Aorta (tissue), 5 donors: ENCODE measurements around the gene RIMOC1. TPM values are rescaled to one million over a fixed set of nuclear protein-coding genes. Genes with fewer than 3 reads are reported as not detected.

ENCODE experiments used
- ATAC-seq: fragments of 200-7000 bp; cut with Tn5 transposase; one replicate; pipeline ENCODE4 v1.9.1; 2022; ENCODE audit warnings: moderate library complexity; ENCODE audit not compliant: low FRiP score
- DNase-seq, 2 donors: peaks; one replicate each; pipeline ENCODE4 v3.0.0-alpha.2; 2020
- H3K27ac ChIP-seq, 2 donors: one replicate each; pipeline ENCODE4 v1.5.1; 2013; ENCODE audit warnings: low read length in 2 of 2, mild to moderate bottlenecking in 2 of 2, moderate library complexity in 2 of 2, control low read depth in 1 of 2, inconsistent platforms in 1 of 2, low read depth in 1 of 2
- H3K27me3 ChIP-seq, 2 donors: one replicate each; pipeline ENCODE4 v1.6.1; 2013; ENCODE audit warnings: control low read depth in 1 of 2, low read length in 1 of 2, mild to moderate bottlenecking in 1 of 2, moderate library complexity in 1 of 2; ENCODE audit not compliant: insufficient read depth in 2 of 2, control insufficient read depth in 1 of 2
- H3K36me3 ChIP-seq, 2 donors: one replicate each; pipeline ENCODE4 v1.6.1; 2013; ENCODE audit warnings: control low read depth in 1 of 2, low read length in 1 of 2, mild to moderate bottlenecking in 1 of 2; ENCODE audit not compliant: insufficient read depth in 2 of 2, control insufficient read depth in 1 of 2
- H3K4me1 ChIP-seq, 2 donors: one replicate each; pipeline ENCODE4 v1.6.1; 2013; ENCODE audit warnings: low read length in 2 of 2, control low read depth in 1 of 2, mild to moderate bottlenecking in 1 of 2, moderate library complexity in 1 of 2; ENCODE audit not compliant: insufficient read depth in 2 of 2, control insufficient read depth in 1 of 2
- H3K4me3 ChIP-seq, 2 donors: one replicate each; pipeline ENCODE4 v1.5.1; 2013; ENCODE audit warnings: low read length in 2 of 2, control low read depth in 1 of 2, mild to moderate bottlenecking in 1 of 2
- H3K9me3 ChIP-seq: one replicate; pipeline ENCODE4 v1.6.1; 2013; ENCODE audit warnings: mild to moderate bottlenecking, low read length; ENCODE audit not compliant: control insufficient read depth
- WGBS, 2 donors: extraction: QIAGEN DNeasy Blood & Tissue Kit; methylation state at CpG; one replicate each; pipeline ENCODE4 v1.1.7; 2013; 5-methylcytosine and 5-hydroxymethylcytosine counted together
- intact Hi-C, 2 donors: fragments of 100-400 bp; cut with DNase I; formaldehyde crosslinking; loops; one replicate each; pipeline versions ENCODE4 v1.14.2 to v1.15.0; 2022
- polyA plus RNA-seq, 2 donors: library from polyadenylated mRNA; stranded (reverse); fragments of 200-250 nt; gene quantifications; one replicate each; pipeline ENCODE4 v1.2.3, GENCODE V29; 2013
- total RNA-seq, 2 donors: library from RNA; stranded (reverse); fragmentation: NEBNext Ultra II Directional; extraction: Animal tissue kit (Norgen Biotek cat#: 25700); gene quantifications; one replicate each; pipeline ENCODE4 v1.2.1, GENCODE V29; 2021
- donor health status: healthy with polysubstance abuse.
- donor health status: Bipolar disorder and iron deficiency.
- donor health status: DM: no; HTN: no; CAD: no.
- donor health status: DM: no; HTN: no; CAD: no.
- donor health status: DM: yes; HTN: yes; CAD: no.

RIMOC1 gene
- total and polyA plus RNA-seq, 4 donors: 5.0 to 25.2 (median 16.3) TPM

GRCh38 chr5:41883243-41883642 is 20.9 kb upstream of the RIMOC1 start:
- Histone ChIP-seq H3K9me3 (no peaks in the 10 kb centered on the region), H3K27me3 (no peaks in the 10 kb centered on the region), H3K27ac (no peak overlapping the region), H3K4me3 (no peak overlapping the region), H3K4me1 (no peaks in the 10 kb centered on the region), H3K36me3 (no peaks in the 10 kb centered on the region)
- 87 to 89% methylated on average over 3 of the region's 3 CpGs for WGBS, 2 donors
- ATAC-seq (no peak), DNase-seq (no peak)
- intact Hi-C loops: no loop called here

GRCh38 chr5:41883936-41884335 is 20.2 kb upstream of the RIMOC1 start:
- no peak overlapping the region for H3K4me3 ChIP-seq
- H3K9me3 ChIP-seq: no peaks in the 10 kb centered on the region
- H3K36me3 ChIP-seq: no peaks in the 10 kb centered on the region
- no peak overlapping the region for H3K27ac ChIP-seq
- no peak for DNase-seq
- no peaks in the 10 kb centered on the region for H3K27me3 ChIP-seq
- intact Hi-C loops: no loop called here
- 20 to 21% methylated on average over 2 of the region's 2 CpGs for WGBS, 2 donors
- H3K4me1 ChIP-seq: no peaks in the 10 kb centered on the region
- ATAC-seq: no peak

GRCh38 chr5:41885286-41885685 is 18.9 kb upstream of the RIMOC1 start:
- ATAC-seq (no peak), DNase-seq (no peak)
- intact Hi-C loops: no loop called here
- Histone ChIP-seq H3K27me3 (no peaks in the 10 kb centered on the region), H3K27ac (no peak overlapping the region), H3K4me3 (no peak overlapping the region), H3K9me3 (no peaks in the 10 kb centered on the region), H3K4me1 (no peaks in the 10 kb centered on the region), H3K36me3 (no peaks in the 10 kb centered on the region)

DNA sequence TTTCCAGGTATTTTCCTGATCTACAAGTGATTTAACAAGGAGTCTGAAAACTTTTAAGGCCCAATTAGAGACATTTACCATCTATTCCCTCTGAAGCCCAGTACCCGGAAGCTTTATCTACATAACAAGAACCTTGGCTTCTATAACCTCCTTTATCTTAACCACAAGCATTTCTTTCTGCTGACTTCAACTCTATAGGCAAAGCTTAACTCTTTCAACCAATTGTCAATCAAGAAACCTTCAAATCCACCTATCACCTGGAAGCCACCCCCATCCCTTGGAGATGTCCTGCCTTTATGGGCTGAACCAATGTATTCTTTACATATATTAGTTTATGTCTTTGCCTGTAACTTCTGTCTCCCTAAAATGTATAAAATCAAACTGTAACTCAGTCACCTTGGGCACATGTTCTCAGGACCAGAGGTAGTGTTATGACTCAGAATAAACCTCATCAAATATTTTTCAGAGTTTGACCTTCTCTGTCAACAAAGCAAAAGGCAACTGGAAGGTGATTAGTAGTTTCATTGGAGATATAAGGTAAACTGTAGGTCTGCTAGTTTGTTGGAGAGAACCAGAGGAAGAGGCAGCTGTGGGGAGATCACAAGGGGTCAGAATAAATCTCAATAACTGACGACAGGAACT is 13.0 kb upstream of the RIMOC1 start:
- no peak for ATAC-seq
- Histone ChIP-seq H3K27me3 (no peaks in the 10 kb centered on the region), H3K36me3 (no peaks in the 10 kb centered on the region), H3K9me3 (no peaks in the 10 kb centered on the region), H3K4me1 (no peaks in the 10 kb centered on the region), H3K4me3 (no peak overlapping the region), H3K27ac (no peak overlapping the region)
- intact Hi-C loops: no loop called here
- 30 to 42% methylated on average over 2 of the region's 2 CpGs for WGBS, 2 donors
- DNase-seq: no peak

DNA sequence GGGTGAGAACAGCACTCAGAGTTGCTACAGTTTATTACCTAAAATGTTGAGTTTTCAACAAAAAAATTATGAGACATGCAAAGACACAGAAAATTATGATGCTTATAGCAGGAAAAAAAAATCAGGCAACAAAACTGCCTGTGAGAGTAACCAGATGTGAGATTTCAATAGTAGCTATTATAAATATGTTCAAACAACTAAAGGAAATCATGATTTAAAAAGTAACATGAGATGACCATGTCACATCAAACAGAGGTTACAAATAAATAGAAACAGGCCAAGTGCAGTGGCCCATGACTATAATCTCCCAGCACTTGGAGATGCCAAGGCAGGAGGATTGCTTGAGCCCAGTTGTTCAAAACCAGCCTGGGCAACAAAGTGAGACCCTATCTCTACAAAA is 12.1 kb upstream of the RIMOC1 start:
- Histone ChIP-seq H3K4me3 (no peak overlapping the region), H3K27me3 (no peaks in the 10 kb centered on the region), H3K4me1 (no peaks in the 10 kb centered on the region), H3K36me3 (no peaks in the 10 kb centered on the region), H3K9me3 (no peaks in the 10 kb centered on the region), H3K27ac (no peak overlapping the region)
- intact Hi-C loops: no loop called here
- ATAC-seq (no peak), DNase-seq (no peak)

GRCh38 chr5:41893074-41893851 is 10.9 kb upstream of the RIMOC1 start:
- no peaks in the 10 kb centered on the region for H3K36me3 ChIP-seq
- H3K4me3 ChIP-seq: no peak overlapping the region
- no peak for ATAC-seq
- H3K27ac ChIP-seq: no peak overlapping the region
- no peak for DNase-seq
- 77 to 82% methylated on average over 3 of the region's 3 CpGs for WGBS, 2 donors
- no peaks in the 10 kb centered on the region for H3K9me3 ChIP-seq
- intact Hi-C loops: no loop called here
- no peaks in the 10 kb centered on the region for H3K27me3 ChIP-seq
- H3K4me1 ChIP-seq: no peaks in the 10 kb centered on the region

- WGBS, 2 donors: 35 to 37% methylated on average over 2 of the region's 2 CpGs
- no peak for DNase-seq
- Histone ChIP-seq H3K4me1 (no peaks in the 10 kb centered on the region), H3K4me3 (no peak overlapping the region), H3K27me3 (no peaks in the 10 kb centered on the region), H3K36me3 (no peaks in the 10 kb centered on the region), H3K9me3 (no peaks in the 10 kb centered on the region), H3K27ac (no peak overlapping the region)
- no peak for ATAC-seq
- intact Hi-C loops: no loop called here
These were observed 7.9 kb upstream of the RIMOC1 start for GRCh38 chr5:41896230-41896629.

GRCh38 chr5:41903382-41903891 is 707 bp upstream of the RIMOC1 start:
- Histone ChIP-seq H3K27ac (peak overlapping the region; percentile 73 to 80), H3K9me3 (no peaks in the 10 kb centered on the region), H3K27me3 (no peaks in the 10 kb centered on the region), H3K4me1 (peaks cover 0 to 2% of the 10 kb centered on the region in 2 donors), H3K4me3 (peak overlapping the region; percentile 54 to 74), H3K36me3 (no peaks in the 10 kb centered on the region)
- ATAC-seq: no peak
- 43% methylated on average over 8 of the region's 8 CpGs for WGBS, 2 donors
- intact Hi-C loops: no loop called here
- no peak for DNase-seq

DNA sequence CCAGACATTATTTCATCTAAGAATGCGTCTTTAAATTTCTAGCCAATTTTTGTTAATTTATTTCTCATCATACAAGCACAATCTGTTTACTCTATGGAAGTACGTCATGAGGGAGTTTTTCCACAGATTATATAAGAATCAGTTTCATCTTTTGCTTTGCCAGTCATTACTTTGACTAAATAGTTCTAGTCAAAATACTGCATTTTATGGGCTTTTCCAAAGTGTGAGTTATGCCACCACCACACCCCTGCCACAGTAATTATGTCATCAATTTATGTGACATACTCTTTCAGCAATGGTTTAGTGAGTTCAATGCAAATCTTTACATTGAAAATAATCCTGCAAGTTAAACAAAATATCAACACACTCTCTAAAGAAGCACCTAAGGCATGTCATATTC is 2.0 kb downstream of the RIMOC1 start:
- H3K9me3 ChIP-seq: no peaks in the 10 kb centered on the region
- ATAC-seq: no peak
- H3K4me1 ChIP-seq: peaks cover 0 to 2% of the 10 kb centered on the region in 2 donors
- H3K36me3 ChIP-seq: peaks cover 2 to 3% of the 10 kb centered on the region in 2 donors
- 78 to 80% methylated on average over 2 of the region's 2 CpGs for WGBS, 2 donors
- no peak overlapping the region for H3K27ac ChIP-seq
- no peak for DNase-seq
- intact Hi-C loops: loop anchor here in 1 of 2 donors (5.0 kb wide), 1 partner anchor 49 kb away; no protein-coding TSS in a partner anchor
- H3K27me3 ChIP-seq: no peaks in the 10 kb centered on the region
- no peak overlapping the region for H3K4me3 ChIP-seq
